Trophoblast cell (in vitro differentiated cells and primary cell): ENCODE results near the gene PRR33.

Experiments used
- DNase-seq, 2 donors: peaks; one replicate each; pipeline ENCODE4 v3.0.0-alpha.2; 2016
- H2AFZ ChIP-seq: 2 replicates; pipeline ENCODE4 v1.6.1; 2013; ENCODE audit warnings: low read length, moderate library complexity, mild to moderate bottlenecking; ENCODE audit not compliant: insufficient read depth, poor library complexity
- H2AK5ac ChIP-seq: 2 replicates; pipeline ENCODE4 v1.6.1; 2013; ENCODE audit warnings: mild to moderate bottlenecking, low read length
- H2BK120ac ChIP-seq: 2 replicates; pipeline ENCODE4 v1.6.1; 2013; ENCODE audit warnings: low read length, mild to moderate bottlenecking, moderate library complexity; ENCODE audit not compliant: insufficient read depth, poor library complexity
- H2BK12ac ChIP-seq: 2 replicates; pipeline ENCODE4 v1.6.1; 2013; ENCODE audit warnings: mild to moderate bottlenecking, low read length, moderate library complexity
- H2BK5ac ChIP-seq: 2 replicates; pipeline ENCODE4 v1.6.1; 2013; ENCODE audit warnings: low read length, low read depth, moderate library complexity, mild to moderate bottlenecking; ENCODE audit not compliant: poor library complexity
- H3K14ac ChIP-seq: 2 replicates; pipeline ENCODE4 v1.6.1; 2013; ENCODE audit warnings: mild to moderate bottlenecking, low read length
- H3K18ac ChIP-seq: 2 replicates; pipeline ENCODE4 v1.6.1; 2013; ENCODE audit warnings: mild to moderate bottlenecking, low read length
- H3K23ac ChIP-seq: 2 replicates; pipeline ENCODE4 v1.6.1; 2013; ENCODE audit warnings: low read length
- H3K27ac ChIP-seq: 2 replicates; pipeline ENCODE4 v1.5.1; 2013; ENCODE audit warnings: low read depth, mild to moderate bottlenecking, inconsistent platforms, low read length, moderate library complexity
- H3K27me3 ChIP-seq: 2 replicates; pipeline ENCODE4 v1.6.1; 2013; ENCODE audit warnings: inconsistent platforms, mild to moderate bottlenecking, low read length, moderate library complexity; ENCODE audit not compliant: insufficient read depth
- H3K36me3 ChIP-seq, 2 experiments: 1 replicate in 1 of 2; 2 replicates in 1 of 2; pipeline ENCODE4 v1.6.1; 2013; ENCODE audit warnings: low read length in 2 of 2, mild to moderate bottlenecking in 2 of 2, moderate library complexity in 1 of 2; ENCODE audit not compliant: insufficient read depth in 2 of 2, control insufficient read depth in 1 of 2
- H3K4ac ChIP-seq: 2 replicates; pipeline ENCODE4 v1.6.1; 2013; ENCODE audit warnings: low read depth, mild to moderate bottlenecking, low read length, moderate library complexity
- H3K4me1 ChIP-seq, 2 experiments: 1 replicate in 1 of 2; 2 replicates in 1 of 2; pipeline ENCODE4 v1.6.1; 2013; ENCODE audit warnings: low read length in 2 of 2, mild to moderate bottlenecking in 2 of 2, moderate library complexity in 1 of 2; ENCODE audit not compliant: insufficient read depth in 2 of 2, control insufficient read depth in 1 of 2
- H3K4me2 ChIP-seq: 2 replicates; pipeline ENCODE4 v1.6.1; 2013; ENCODE audit warnings: inconsistent platforms, mild to moderate bottlenecking, low read length, moderate library complexity
- H3K4me3 ChIP-seq: 2 replicates; pipeline ENCODE4 v1.5.1; 2013; ENCODE audit warnings: mild to moderate bottlenecking, low read depth, low read length, inconsistent platforms
- H3K79me1 ChIP-seq: one replicate; pipeline ENCODE4 v1.6.1; 2013; ENCODE audit warnings: low read length
- H3K79me2 ChIP-seq: 2 replicates; pipeline ENCODE4 v1.6.1; 2013; ENCODE audit warnings: low read length, mild to moderate bottlenecking; ENCODE audit not compliant: control insufficient read depth, insufficient read depth, poor library complexity
- H3K9ac ChIP-seq: 2 replicates; pipeline ENCODE4 v1.6.1; 2013; ENCODE audit warnings: mild to moderate bottlenecking, low read length
- H3K9me3 ChIP-seq: 2 replicates; pipeline ENCODE4 v1.6.1; 2013; ENCODE audit warnings: low read depth, mild to moderate bottlenecking, control low read depth, inconsistent platforms, low read length; ENCODE audit not compliant: insufficient read depth
- H4K12ac ChIP-seq: 2 replicates; pipeline ENCODE4 v1.6.1; 2013; ENCODE audit warnings: low read depth, mild to moderate bottlenecking, low read length, moderate library complexity
- H4K8ac ChIP-seq: 2 replicates; pipeline ENCODE4 v1.6.1; 2013; ENCODE audit warnings: low read depth, mild to moderate bottlenecking, low read length, moderate library complexity
- H4K91ac ChIP-seq: one replicate; pipeline ENCODE4 v1.6.1; 2013; ENCODE audit warnings: low read depth, mild to moderate bottlenecking, low read length, moderate library complexity
- WGBS: extraction: QIAGEN DNeasy Blood & Tissue Kit; methylation state at CpG from one replicate; pipeline ENCODE4 v1.1.7; 2013; ENCODE audit warnings: missing lambda C conversion rate; ENCODE audit not compliant: insufficient read length, insufficient coverage; ENCODE audit errors: extremely low coverage; 5-methylcytosine and 5-hydroxymethylcytosine counted together

Gene PRR33

DNA sequence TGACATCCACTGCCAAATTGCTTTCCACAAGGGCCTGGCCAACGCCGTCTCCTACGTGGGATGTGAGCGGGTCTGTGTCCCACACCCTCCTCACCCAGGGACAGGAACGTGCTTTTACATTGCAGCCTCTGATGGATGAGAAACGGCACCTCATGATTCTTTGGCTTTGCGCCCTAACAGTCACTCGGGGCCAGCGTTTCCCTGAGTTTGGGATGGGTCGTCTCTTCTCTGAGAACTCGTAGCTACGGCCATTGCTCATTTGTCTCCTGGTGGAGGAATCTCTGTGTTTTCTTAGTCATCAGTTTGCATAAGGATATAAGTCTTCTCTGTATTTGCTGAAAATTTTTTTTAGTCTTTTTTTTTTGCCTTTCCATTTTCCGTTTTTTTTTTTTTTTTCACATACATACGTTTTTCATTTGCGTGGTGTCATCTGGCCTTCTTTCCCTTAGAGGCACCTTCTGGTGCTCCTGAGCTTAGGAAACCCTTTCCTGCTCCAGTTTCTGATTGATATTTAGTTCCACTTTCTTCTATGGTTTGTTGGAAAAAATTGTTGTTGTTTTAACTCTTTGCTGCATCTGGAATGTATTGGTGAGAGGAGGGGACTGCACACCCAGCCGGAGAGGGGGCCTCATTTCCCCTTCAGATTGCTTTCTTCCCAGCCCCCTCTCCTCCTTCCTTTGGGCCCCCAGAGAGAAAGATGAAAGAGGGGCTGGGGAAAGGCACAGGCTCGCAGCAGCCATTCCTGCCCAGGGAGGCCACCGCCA lies 39.8 kb upstream of the PRR33 start:
- Histone ChIP-seq H3K4ac (no peak overlapping the region), H3K9ac (no peak overlapping the region), H3K4me2 (no peak overlapping the region), H3K79me1 (peaks cover 6% of the 10 kb centered on the region), H3K9me3 (peaks cover 3% of the 10 kb centered on the region), H3K23ac (no peak overlapping the region), H3K27me3 (no peaks in the 10 kb centered on the region), H3K4me3 (no peak overlapping the region), H2BK12ac (no peak overlapping the region), H2AK5ac (no peak overlapping the region), H3K27ac (no peak overlapping the region), H2BK5ac (no peak overlapping the region), H4K12ac (no peak overlapping the region), H3K4me1 (peaks cover 15 to 18% of the 10 kb centered on the region in 2 experiments), H4K8ac (no peak overlapping the region), H3K14ac (no peak overlapping the region), H3K36me3 (no peaks in the 10 kb centered on the region), H3K79me2 (no peaks in the 10 kb centered on the region), H2AFZ (no peak overlapping the region), H3K18ac (no peak overlapping the region), H2BK120ac (no peak overlapping the region), H4K91ac (no peak overlapping the region)
- no peak for DNase-seq
- no CpG with 5 or more reads among the region's 18 CpGs for WGBS

GRCh38 chr11:1930462-1930830 lies 38.8 kb upstream of the PRR33 start:
- Histone ChIP-seq H2AK5ac (no peak overlapping the region), H3K4ac (no peak overlapping the region), H3K79me2 (no peaks in the 10 kb centered on the region), H3K27ac (no peak overlapping the region), H3K4me1 (peaks cover 18 to 21% of the 10 kb centered on the region in 2 experiments), H3K9me3 (peaks cover 3% of the 10 kb centered on the region), H4K8ac (no peak overlapping the region), H2BK12ac (no peak overlapping the region), H2BK120ac (no peak overlapping the region), H3K27me3 (no peaks in the 10 kb centered on the region), H3K4me3 (no peak overlapping the region), H3K4me2 (no peak overlapping the region), H3K79me1 (peaks cover 7% of the 10 kb centered on the region), H2BK5ac (no peak overlapping the region), H3K14ac (no peak overlapping the region), H3K18ac (no peak overlapping the region), H3K9ac (no peak overlapping the region), H4K91ac (no peak overlapping the region), H3K36me3 (no peaks in the 10 kb centered on the region), H3K23ac (no peak overlapping the region), H2AFZ (no peak overlapping the region), H4K12ac (no peak overlapping the region)
- no CpG with 5 or more reads among the region's 9 CpGs for WGBS
- DNase-seq, result no peak

DNA sequence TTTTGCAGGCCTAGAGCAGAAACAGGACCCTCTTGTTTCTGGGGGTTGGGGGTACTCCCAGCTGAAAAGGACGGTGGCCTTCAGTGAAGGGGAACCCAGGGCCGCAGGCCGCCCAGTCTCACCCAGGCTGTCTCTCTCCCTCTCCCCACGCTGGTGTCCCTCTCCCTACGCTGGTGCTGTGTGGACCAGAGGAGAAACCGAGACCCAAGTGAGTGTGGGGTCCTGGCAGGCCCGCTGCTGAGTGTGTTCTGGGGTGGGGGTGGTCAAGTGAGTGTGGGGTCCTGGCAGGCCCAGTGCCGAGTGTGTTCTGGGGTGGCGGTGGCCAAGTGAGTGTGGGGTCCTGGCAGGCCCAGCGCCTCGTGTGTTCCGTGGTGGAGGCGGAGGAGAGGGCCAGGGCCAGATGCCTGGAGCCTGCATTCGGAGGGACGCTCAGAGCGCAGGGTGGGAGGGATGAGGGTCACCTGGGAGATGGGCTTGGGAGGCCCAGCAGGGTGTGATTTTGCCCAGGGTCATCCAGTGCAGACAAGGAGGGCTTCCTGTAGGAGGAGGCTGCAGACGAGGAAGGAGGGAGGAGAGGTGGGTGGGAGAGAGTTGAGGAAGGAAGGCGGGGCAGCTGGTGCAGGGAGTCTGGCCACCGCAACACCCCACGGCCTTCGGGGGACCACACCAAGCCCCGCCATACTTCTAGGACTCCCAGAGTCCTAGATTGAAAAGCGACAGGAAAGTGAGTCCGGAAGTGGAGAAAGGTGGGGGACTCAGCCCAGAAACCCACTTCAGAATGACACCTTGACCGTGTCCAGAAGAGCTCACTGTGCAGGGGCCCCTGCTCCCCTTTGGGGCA lies 38.1 kb upstream of the PRR33 start:
- Histone ChIP-seq H2BK5ac (no peak overlapping the region), H3K27ac (no peak overlapping the region), H4K12ac (no peak overlapping the region), H3K27me3 (no peaks in the 10 kb centered on the region), H3K4ac (no peak overlapping the region), H3K4me1 (peaks cover 18 to 21% of the 10 kb centered on the region in 2 experiments), H3K14ac (no peak overlapping the region), H3K79me1 (peaks cover 7% of the 10 kb centered on the region), H3K79me2 (no peaks in the 10 kb centered on the region), H3K9ac (no peak overlapping the region), H3K4me3 (no peak overlapping the region), H3K18ac (no peak overlapping the region), H3K23ac (no peak overlapping the region), H3K36me3 (no peaks in the 10 kb centered on the region), H2BK120ac (no peak overlapping the region), H2AK5ac (no peak overlapping the region), H3K9me3 (peaks cover 3% of the 10 kb centered on the region), H2AFZ (no peak overlapping the region), H3K4me2 (no peak overlapping the region), H4K8ac (no peak overlapping the region), H4K91ac (no peak overlapping the region), H2BK12ac (no peak overlapping the region)
- no peak for DNase-seq
- no CpG with 5 or more reads among the region's 25 CpGs for WGBS

DNA sequence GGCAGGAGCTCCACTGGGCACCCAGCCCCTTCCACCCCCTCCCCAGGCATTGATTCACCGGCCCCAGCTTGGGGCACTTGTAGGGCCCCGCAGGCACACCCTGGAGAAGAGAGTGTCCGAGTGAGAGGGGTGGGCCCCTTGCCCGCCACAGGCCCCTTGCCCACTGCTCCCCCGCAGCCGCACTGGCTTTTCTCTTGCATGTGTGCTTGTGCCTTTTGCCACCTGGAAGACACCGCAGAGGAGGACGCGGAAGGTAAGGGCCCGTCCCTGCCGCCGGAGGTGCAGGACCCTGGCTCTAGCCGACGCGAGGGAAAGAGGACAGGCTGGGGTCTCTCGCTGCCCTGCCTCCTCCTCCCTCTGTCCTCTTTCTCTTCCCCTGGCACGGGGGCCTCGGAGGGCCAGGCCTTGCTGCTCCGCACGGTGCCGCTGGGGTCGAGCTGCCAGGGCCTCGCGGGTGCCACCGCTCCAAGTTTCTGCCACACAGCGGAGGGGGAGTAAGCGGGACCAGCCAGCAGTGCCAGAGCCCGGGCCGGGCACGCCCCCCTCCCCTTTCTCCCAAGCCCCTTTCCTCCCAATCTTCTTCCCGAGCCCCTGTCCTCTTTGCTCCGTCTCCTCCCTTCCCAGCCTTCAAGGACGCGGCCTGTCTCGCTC lies 37.3 kb upstream of the PRR33 start:
- Histone ChIP-seq H3K79me1 (peaks cover 7% of the 10 kb centered on the region), H3K18ac (no peak overlapping the region), H3K27me3 (no peaks in the 10 kb centered on the region), H3K9me3 (peaks cover 3% of the 10 kb centered on the region), H3K14ac (no peak overlapping the region), H3K79me2 (no peaks in the 10 kb centered on the region), H3K4me1 (peaks cover 18 to 21% of the 10 kb centered on the region in 2 experiments), H2BK12ac (peak overlapping the region; percentile 15), H2AFZ (no peak overlapping the region), H2AK5ac (no peak overlapping the region), H3K36me3 (no peaks in the 10 kb centered on the region), H3K4me2 (no peak overlapping the region), H4K91ac (peak overlapping the region; percentile 40), H3K4ac (no peak overlapping the region), H3K9ac (no peak overlapping the region), H4K12ac (no peak overlapping the region), H3K27ac (no peak overlapping the region), H4K8ac (no peak overlapping the region), H3K4me3 (no peak overlapping the region), H2BK5ac (no peak overlapping the region), H2BK120ac (no peak overlapping the region), H3K23ac (no peak overlapping the region)
- DNase-seq, result no peak
- WGBS, result no CpG with 5 or more reads among the region's 35 CpGs
